Stimulated activated CD8-positive, alpha-beta memory T cell treated with anti-CD3 and anti-CD28 coated beads, Interleukin-7, amount 100 ng/mL, for 48 hours (primary cell): ENCODE data around the gene PNLDC1.

Experiments used
- DNase-seq, 2 donors: peaks; one replicate each; pipeline ENCODE4 v3.0.0-alpha.2; 2020; ENCODE audit warnings: low read depth in 1 of 2; ENCODE audit errors: extremely low read depth in 1 of 2

PNLDC1 gene

GRCh38 chr6:159800141-159800865 lies at the start of gene PNLDC1:
Gene PNLDC1, plus strand, starts transcription at chr6:159800276. Its CDS starts 32 bp downstream, at chr6:159800308.
- DNase-seq: no peak

- no peak for DNase-seq
Observed at GRCh38 chr6:159751448-159751847, 48.6 kb upstream of the PNLDC1 start.

GRCh38 chr6:159753081-159753872 lies 46.8 kb upstream of the PNLDC1 start:
- DNase-seq: no peak

- no peak for DNase-seq
Observed at GRCh38 chr6:159754401-159754800, 45.7 kb upstream of the PNLDC1 start.

GRCh38 chr6:159754959-159755914 lies 44.8 kb upstream of the PNLDC1 start:
- DNase-seq: no peak

- DNase-seq: no peak
Observed at GRCh38 chr6:159756508-159756907, 43.6 kb upstream of the PNLDC1 start.

GRCh38 chr6:159758031-159759001 lies 41.8 kb upstream of the PNLDC1 start:
- DNase-seq: no peak

GRCh38 chr6:159759645-159760044 lies 40.4 kb upstream of the PNLDC1 start:
- no peak for DNase-seq

GRCh38 chr6:159760602-159761057 lies 39.4 kb upstream of the PNLDC1 start:
- DNase-seq: no peak

- peak in 1 of 2 donors; percentile 5 for DNase-seq
Observed at GRCh38 chr6:159761129-159761872, 38.8 kb upstream of the PNLDC1 start.

- DNase-seq: peak; percentile 77 to 94
Observed at GRCh38 chr6:159761873-159762680, 38.0 kb upstream of the PNLDC1 start, which contains the start of gene ACAT2. Gene ACAT2, plus strand, starts transcription at chr6:159762045. Its CDS starts 43 bp downstream, at chr6:159762088.

GRCh38 chr6:159762681-159763293 lies 37.3 kb upstream of the PNLDC1 start:
- DNase-seq: peak in 1 of 2 donors; percentile 2

- DNase-seq: no peak
Observed at GRCh38 chr6:159766906-159767305, 33.2 kb upstream of the PNLDC1 start.

- DNase-seq: no peak
Observed at GRCh38 chr6:159769470-159769869, 30.6 kb upstream of the PNLDC1 start.

GRCh38 chr6:159772196-159772595 lies 27.9 kb upstream of the PNLDC1 start:
- DNase-seq: no peak

GRCh38 chr6:159777240-159777904 lies 22.7 kb upstream of the PNLDC1 start:
- no peak for DNase-seq

GRCh38 chr6:159778131-159778530 lies 21.9 kb upstream of the PNLDC1 start:
- no peak for DNase-seq
